Colonic mucosa (tissue), 4 donors: ENCODE data around the gene RFPL3. TPM values are rescaled to one million over a fixed set of nuclear protein-coding genes. Genes with fewer than 3 reads are reported as not detected.

ENCODE experiments used
- DNase-seq: peaks from one replicate; pipeline ENCODE4 v3.0.0-alpha.2; 2020
- H3K27ac ChIP-seq: fragments of 200-600 bp; one replicate; pipeline ENCODE4 v1.8.0; 2021
- H3K27me3 ChIP-seq: fragments of 200-600 bp; one replicate; pipeline ENCODE4 v1.8.0; 2021
- H3K36me3 ChIP-seq: fragments of 200-600 bp; one replicate; pipeline ENCODE4 v1.8.0; 2021
- H3K4me1 ChIP-seq: fragments of 200-600 bp; one replicate; pipeline ENCODE4 v1.8.0; 2021; ENCODE audit warnings: mild to moderate bottlenecking
- H3K4me3 ChIP-seq: fragments of 200-600 bp; one replicate; pipeline ENCODE4 v1.8.0; 2021
- H3K9ac ChIP-seq, 2 donors: one replicate each; pipeline ENCODE4 v1.7.0; 2013; ENCODE audit warnings: control low read depth in 2 of 2, low read depth in 2 of 2, low read length in 2 of 2
- H3K9me3 ChIP-seq: fragments of 200-600 bp; one replicate; pipeline ENCODE4 v1.8.0; 2021
- CTCF ChIP-seq: fragments of 200-600 bp; IDR thresholded peaks from one replicate; pipeline ENCODE4 v1.8.0; 2022; ENCODE audit warnings: antibody characterized with exemption, mild to moderate bottlenecking
- intact Hi-C: fragments of 100-400 bp; cut with DNase I; formaldehyde crosslinking; loops from one replicate; pipeline ENCODE4 v1.14.1; 2022
- total RNA-seq, 2 donors: library from RNA; stranded (reverse); fragmentation: NEBNext Ultra II Directional in 1 of 2; extraction: Animal tissue kit (Norgen Biotek cat#: 25700) in 1 of 2; gene quantifications; one replicate each; pipeline ENCODE4 v1.2.1, GENCODE V29; 2021
- donor health status: healthy.
- donor health status: DM: no; HTN: no; CAD: no.
- donor health status: DM: no; HTN: no; CAD: no.

The RFPL3 gene
- total RNA-seq, 2 donors from 2014 or later, result not detected

DNA sequence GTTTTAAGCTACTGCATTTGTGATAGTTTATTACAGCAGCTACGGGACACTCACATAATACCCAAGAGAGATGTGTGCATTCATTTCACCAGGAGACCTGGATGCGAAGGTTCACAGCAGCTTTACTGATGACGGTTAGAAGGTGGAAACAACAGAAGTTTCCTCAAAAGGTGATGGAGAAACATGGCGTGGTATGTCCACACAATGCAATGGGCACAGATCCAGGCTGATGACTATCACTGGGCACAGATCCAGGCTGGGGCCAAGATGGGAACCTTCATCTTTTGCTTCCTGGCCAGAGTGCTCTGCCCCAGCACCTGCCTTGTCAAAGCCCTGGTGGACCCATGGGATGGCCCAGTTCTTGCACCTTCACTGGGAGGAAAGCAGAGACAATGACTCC lies 30.6 kb upstream of the RFPL3 start:
- intact Hi-C loops, result no loop called here
- Histone ChIP-seq H3K9me3 (no peaks in the 10 kb centered on the region), H3K27me3 (no peaks in the 10 kb centered on the region), H3K4me1 (no peaks in the 10 kb centered on the region), H3K9ac (no peak overlapping the region), H3K36me3 (no peaks in the 10 kb centered on the region), H3K27ac (no peak overlapping the region), H3K4me3 (no peak overlapping the region)
- TF ChIP-seq CTCF, result no peak
- no peak for DNase-seq

GRCh38 chr22:32327596-32328171 lies 30.0 kb upstream of the RFPL3 start:
- intact Hi-C loops, result no loop called here
- H3K27me3 ChIP-seq, result no peaks in the 10 kb centered on the region
- H3K4me1 ChIP-seq, result no peaks in the 10 kb centered on the region
- H3K9me3 ChIP-seq, result no peaks in the 10 kb centered on the region
- DNase-seq, result no peak
- TF ChIP-seq CTCF, result no peak
- H3K36me3 ChIP-seq, result no peaks in the 10 kb centered on the region
- no peak overlapping the region for H3K9ac ChIP-seq
- H3K4me3 ChIP-seq, result no peak overlapping the region
- H3K27ac ChIP-seq, result no peak overlapping the region

DNA sequence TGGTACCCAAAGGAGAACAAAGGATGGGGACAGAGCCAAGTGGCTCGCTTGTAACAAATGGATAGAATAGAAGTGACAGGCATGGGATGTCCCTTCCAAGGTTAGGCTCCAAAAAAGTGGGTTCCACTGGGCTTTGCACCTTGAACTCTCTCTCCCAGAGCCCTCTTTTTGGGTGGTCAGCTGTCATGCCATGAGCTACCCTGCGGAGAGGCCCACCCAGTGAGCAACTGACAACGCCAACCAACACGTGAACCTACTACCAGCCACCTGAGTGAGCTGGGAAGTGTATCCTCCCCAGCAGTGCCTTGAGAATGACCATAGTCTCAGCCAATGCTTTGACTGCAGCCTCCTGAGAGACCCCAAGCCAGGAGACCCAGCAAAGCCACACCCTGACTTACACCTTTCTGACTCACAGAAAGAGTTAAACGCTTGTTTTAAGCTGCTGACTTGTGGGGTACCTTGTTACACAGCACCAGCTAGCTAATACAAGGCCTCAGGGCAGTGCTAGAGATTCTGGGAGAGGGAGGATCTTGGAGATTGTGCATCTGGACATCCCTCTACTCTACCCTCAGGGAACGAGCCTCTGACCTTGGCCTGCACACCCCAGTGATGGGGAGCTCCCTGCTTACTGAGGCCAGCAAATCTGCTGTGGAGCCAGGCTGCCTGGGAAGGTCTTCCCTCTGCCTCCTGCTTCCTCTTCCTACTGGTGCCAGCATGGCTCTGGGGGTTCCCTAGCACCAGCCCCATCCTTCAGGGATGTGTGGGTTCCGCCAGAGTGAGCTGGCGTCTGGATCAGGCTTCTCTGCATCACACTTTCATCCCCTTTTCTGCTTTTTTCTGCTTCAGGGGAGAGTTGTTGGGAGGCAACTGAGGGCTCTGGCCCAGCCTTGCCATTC lies 29.1 kb upstream of the RFPL3 start:
- no peak for DNase-seq
- intact Hi-C loops, result no loop called here
- Histone ChIP-seq H3K9me3 (no peaks in the 10 kb centered on the region), H3K27me3 (no peaks in the 10 kb centered on the region), H3K27ac (no peak overlapping the region), H3K4me3 (no peak overlapping the region), H3K4me1 (no peaks in the 10 kb centered on the region), H3K36me3 (no peaks in the 10 kb centered on the region), H3K9ac (no peak overlapping the region)
- no peak for TF ChIP-seq CTCF

DNA sequence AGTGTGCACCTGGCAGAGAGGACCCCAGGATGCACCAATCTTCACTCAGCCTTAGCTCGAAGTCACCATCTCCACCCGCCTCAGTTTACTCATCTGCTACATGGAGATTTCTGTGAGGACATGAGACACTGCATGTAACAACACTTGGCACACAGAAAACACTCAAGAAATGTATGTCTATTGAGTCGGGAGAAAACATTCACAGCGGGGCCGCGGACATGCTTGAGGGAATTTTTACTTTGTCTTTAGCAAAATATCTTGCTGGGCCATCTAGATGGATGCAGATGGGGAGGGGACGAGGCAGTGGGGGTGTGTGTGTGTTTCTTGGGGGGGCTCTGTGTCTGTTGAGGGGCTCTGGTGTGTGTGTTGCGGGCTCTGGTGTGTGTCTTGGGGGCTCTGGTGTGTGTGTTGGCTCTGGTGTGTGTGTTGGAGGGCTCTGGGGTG lies 28.4 kb upstream of the RFPL3 start:
- no peak overlapping the region for H3K9ac ChIP-seq
- intact Hi-C loops, result no loop called here
- no peaks in the 10 kb centered on the region for H3K27me3 ChIP-seq
- no peaks in the 10 kb centered on the region for H3K36me3 ChIP-seq
- no peaks in the 10 kb centered on the region for H3K4me1 ChIP-seq
- no peak overlapping the region for H3K27ac ChIP-seq
- H3K9me3 ChIP-seq, result no peaks in the 10 kb centered on the region
- no peak for TF ChIP-seq CTCF
- no peak overlapping the region for H3K4me3 ChIP-seq
- DNase-seq, result no peak

DNA sequence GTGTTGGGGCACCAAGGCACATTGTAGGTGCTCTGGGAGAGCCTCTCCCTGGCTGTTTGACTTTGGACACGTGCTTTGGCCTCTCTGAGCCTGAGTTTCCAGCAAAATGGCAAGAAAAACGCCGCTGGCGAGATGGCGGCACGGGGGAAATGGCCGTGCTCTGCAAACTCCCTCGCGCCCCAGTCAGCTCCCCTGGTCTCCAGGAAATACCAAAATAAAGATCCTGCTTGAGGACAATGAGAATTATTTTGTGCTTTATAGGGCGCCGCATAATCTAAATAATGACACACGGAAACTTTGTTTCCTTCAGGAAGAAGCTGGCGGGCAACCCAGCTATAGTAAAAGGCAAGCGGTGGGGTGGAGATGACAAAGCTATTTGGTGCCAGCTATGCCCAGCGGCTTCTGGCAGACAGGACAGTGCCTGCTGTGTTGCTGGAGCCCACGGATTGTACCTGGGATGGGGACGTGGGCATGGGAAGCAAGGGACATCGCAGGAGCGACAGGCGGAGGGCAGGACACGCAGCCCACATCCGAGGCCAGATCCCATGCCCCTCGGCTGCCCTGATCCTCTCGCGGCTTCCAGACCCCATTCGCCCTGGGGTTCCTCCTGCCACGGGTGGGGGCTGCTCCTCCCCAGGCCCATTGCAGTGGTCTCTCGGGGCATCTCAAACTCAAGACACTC lies 26.3 kb upstream of the RFPL3 start:
- intact Hi-C loops, result no loop called here
- Histone ChIP-seq H3K4me1 (no peaks in the 10 kb centered on the region), H3K36me3 (no peaks in the 10 kb centered on the region), H3K4me3 (no peak overlapping the region), H3K27me3 (no peaks in the 10 kb centered on the region), H3K9ac (no peak overlapping the region), H3K27ac (no peak overlapping the region), H3K9me3 (no peaks in the 10 kb centered on the region)
- TF ChIP-seq CTCF, result no peak
- DNase-seq, result no peak
